GM06990 (cell line): ENCODE results near the gene REEP3.

Experiments
- DNase-seq: peaks from one replicate; pipeline ENCODE4 v3.0.0-alpha.2; 2011; ENCODE audit not compliant: insufficient read length; ENCODE audit errors: extremely low read depth
- H3K27me3 ChIP-seq: replicated peaks from 2 replicates; pipeline ENCODE4 v1.6.0; 2011; ENCODE audit warnings: low read length; ENCODE audit not compliant: control insufficient read depth, insufficient read depth
- H3K36me3 ChIP-seq: 2 replicates; pipeline ENCODE4 v1.5.1; 2011; ENCODE audit warnings: low read length; ENCODE audit not compliant: control insufficient read depth, insufficient read depth
- H3K4me3 ChIP-seq: replicated peaks from 2 replicates; pipeline ENCODE4 v1.5.1; 2011; ENCODE audit warnings: low read depth, mild to moderate bottlenecking, control low read depth, low read length
- TF ChIP-seq, protein P1 (sequence below): IDR thresholded peaks from 2 replicates; pipeline ENCODE4 v1.5.1; 2011; ENCODE audit warnings: low read length, control low read depth, mild to moderate bottlenecking, inconsistent platforms; ENCODE audit not compliant: insufficient read depth, poor library complexity, severe bottlenecking

Gene REEP3

DNA sequence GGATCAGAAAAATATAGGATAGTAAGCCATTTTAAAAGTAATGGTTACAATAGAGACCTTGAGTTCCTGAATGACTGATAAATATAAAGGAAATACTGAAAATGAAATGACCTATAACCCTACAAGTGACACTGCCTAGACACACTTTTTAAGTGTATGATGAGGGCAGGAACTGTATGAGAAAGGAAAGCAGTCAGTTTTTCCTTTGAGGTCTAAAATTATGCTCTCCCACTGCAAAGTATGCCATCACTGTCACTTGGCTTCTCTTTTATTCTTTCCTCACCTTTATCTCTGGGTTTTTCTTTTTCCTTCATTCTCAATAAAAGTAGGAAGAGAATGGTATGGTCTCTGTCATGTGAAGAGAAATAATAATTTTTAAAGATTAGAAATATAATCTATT lies 13.5 kb downstream of the REEP3 start:
- H3K27me3 ChIP-seq, result no peaks in the 10 kb centered on the region
- H3K36me3 ChIP-seq, result no peaks in the 10 kb centered on the region
- no peak for DNase-seq
- no peak overlapping the region for H3K4me3 ChIP-seq
- TF ChIP-seq, protein P1, sequence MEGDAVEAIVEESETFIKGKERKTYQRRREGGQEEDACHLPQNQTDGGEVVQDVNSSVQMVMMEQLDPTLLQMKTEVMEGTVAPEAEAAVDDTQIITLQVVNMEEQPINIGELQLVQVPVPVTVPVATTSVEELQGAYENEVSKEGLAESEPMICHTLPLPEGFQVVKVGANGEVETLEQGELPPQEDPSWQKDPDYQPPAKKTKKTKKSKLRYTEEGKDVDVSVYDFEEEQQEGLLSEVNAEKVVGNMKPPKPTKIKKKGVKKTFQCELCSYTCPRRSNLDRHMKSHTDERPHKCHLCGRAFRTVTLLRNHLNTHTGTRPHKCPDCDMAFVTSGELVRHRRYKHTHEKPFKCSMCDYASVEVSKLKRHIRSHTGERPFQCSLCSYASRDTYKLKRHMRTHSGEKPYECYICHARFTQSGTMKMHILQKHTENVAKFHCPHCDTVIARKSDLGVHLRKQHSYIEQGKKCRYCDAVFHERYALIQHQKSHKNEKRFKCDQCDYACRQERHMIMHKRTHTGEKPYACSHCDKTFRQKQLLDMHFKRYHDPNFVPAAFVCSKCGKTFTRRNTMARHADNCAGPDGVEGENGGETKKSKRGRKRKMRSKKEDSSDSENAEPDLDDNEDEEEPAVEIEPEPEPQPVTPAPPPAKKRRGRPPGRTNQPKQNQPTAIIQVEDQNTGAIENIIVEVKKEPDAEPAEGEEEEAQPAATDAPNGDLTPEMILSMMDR, result no peak

DNA sequence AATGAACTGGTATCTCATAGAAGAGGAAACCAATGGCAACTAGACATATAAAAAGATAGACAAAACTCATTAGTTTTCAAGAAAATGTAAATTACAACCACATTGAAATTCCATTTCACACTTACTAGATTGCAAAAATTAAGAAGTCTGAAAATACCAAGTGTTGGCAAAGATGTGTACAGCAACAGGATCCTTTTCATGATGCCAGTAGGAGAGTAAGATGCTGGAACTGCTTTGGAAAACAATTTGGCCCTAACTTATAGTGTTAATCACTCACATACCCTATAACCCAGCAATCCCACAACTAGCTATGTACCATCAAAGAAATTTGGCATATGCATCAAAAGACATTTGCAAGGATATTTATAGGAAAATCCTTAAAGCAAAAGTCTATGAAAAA lies 15.5 kb downstream of the REEP3 start:
- DNase-seq, result no peak
- H3K36me3 ChIP-seq, result no peaks in the 10 kb centered on the region

DNA sequence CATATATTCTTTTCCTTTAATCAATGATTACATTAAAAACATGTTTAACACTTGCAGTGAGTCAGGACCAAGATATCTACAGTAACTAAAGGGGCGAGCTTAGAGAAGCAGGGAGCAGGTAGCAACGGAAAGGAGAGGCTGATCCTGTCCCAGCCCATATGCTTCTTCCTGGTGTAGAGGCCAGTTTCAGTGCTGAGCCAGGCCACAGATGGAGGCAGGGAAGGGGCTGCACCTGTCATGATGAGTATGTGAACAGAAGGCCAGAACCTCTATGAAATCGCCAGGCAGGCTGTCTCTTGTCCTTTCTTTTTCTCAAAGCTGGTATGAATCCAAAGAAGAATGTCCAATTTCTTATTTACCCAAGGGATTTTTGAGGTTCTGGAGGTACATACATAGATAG lies 16.3 kb downstream of the REEP3 start:
- TF ChIP-seq, protein P1, result no peak
- H3K36me3 ChIP-seq, result no peaks in the 10 kb centered on the region
- no peak for DNase-seq
- H3K27me3 ChIP-seq, result no peaks in the 10 kb centered on the region
- no peak overlapping the region for H3K4me3 ChIP-seq

More for the DNA sequence above, 15.5 kb downstream of the REEP3 start:
- H3K4me3 ChIP-seq, result no peak overlapping the region
- TF ChIP-seq, protein P1, result no peak
- no peaks in the 10 kb centered on the region for H3K27me3 ChIP-seq

DNA sequence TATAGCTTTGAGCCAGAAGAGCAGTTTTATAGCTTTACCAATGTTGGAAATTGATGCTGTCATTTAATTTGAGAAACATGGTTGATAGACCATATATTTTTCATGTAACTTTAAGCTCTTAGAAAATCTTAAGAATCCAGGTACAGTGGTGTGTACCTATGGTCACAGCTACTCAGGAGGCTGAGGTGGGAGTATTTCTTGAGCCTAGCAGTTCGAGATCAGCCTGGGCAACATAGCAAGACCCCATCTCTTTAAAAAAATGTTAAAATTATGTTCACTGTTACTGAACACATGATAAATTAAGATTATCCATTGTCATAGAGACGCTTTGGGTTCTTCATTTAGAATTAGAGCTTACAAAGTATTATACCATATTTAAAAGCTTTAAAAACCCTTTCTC lies 18.2 kb downstream of the REEP3 start:
- DNase-seq, result no peak
- TF ChIP-seq, protein P1, result no peak
- Histone ChIP-seq H3K36me3 (no peaks in the 10 kb centered on the region), H3K4me3 (no peak overlapping the region), H3K27me3 (no peaks in the 10 kb centered on the region)

DNA sequence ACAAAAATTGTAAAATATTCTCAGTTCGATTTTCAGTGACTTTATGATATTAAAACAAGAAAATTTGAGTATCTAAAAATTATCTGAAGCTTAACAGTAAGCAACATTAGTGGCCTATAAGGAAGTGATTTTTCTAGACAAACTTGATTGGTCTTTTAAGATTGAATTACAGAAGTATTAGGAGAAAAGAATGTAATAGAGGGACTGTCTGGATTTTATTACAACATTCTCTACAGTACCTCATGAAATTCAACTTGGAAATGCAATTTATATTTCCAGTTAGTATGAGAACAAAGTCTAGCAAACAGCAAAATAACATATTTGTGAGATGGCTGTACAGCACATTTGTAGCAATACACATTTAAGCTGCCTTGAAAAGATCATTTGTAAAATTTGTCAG lies 18.8 kb downstream of the REEP3 start:
- Histone ChIP-seq H3K27me3 (no peaks in the 10 kb centered on the region), H3K4me3 (no peak overlapping the region), H3K36me3 (no peaks in the 10 kb centered on the region)
- TF ChIP-seq, protein P1, result no peak
- DNase-seq, result no peak
